Measurements from ENCODE around the gene AUTS2. TPM values are rescaled to one million over a fixed set of nuclear protein-coding genes. Genes with fewer than 3 reads are reported as not detected.

The AUTS2 gene
- total and polyA plus RNA-seq, 2 of the 8 experiments (the other 6 are each of a cell fraction or from before 2014, with no cell fraction given): 25.9 to 101 TPM

- Histone ChIP-seq H3K23me2 (ENCODE audit: low read depth, low read length) (no peaks in the 10 kb centered on the region; the same call in 1 of the 2 replicates), H4K20me1 (replicated peaks in 1 of 2; ENCODE audit: control insufficient read depth in 1 of 2, insufficient read depth in 2 of 2, low read length in 2 of 2) (peaks cover 24 to 38% of the 10 kb centered on the region in 2 experiments), H3K4me3 (ENCODE audit: extremely low read depth in 1 of 4, insufficient read depth in 2 of 4, low read depth in 3 of 4, low read length in 4 of 4) (no peak overlapping the region), H4K91ac (replicated peaks; ENCODE audit: insufficient read length, low read length) (no peak overlapping the region), H3K4me1 (replicated peaks in 1 of 4; ENCODE audit: control insufficient read depth in 3 of 4, insufficient read depth in 4 of 4, low read length in 3 of 4) (peaks cover 3 to 31% (median 9%) of the 10 kb centered on the region in 4 experiments), H3K79me2 (ENCODE audit: control insufficient read depth in 1 of 2, insufficient read depth in 2 of 2, low read length in 2 of 2) (peaks cover 16 to 99% of the 10 kb centered on the region in 2 experiments), H2BK12ac (ENCODE audit: low read depth, low read length) (no peak overlapping the region), H2AFZ (ENCODE audit: low read length) (no peak overlapping the region), H2BK120ac (replicated peaks; ENCODE audit: low read depth, low read length) (no peak overlapping the region), H3K9ac (replicated peaks in 1 of 4; ENCODE audit: extremely low read depth in 1 of 4, low read depth in 3 of 4, low read length in 3 of 4) (no peak overlapping the region), H3K4ac (replicated peaks; ENCODE audit: insufficient read length, low read depth, low read length) (no peak overlapping the region), H3K27me3 (replicated peaks in 1 of 4; ENCODE audit: control insufficient read depth in 3 of 4, extremely low read depth in 1 of 4, insufficient read depth in 3 of 4, low read length in 3 of 4) (no peaks in the 10 kb centered on the region), H3K14ac (ENCODE audit: insufficient read length) (no peak overlapping the region), H2BK5ac (ENCODE audit: low read depth, low read length) (no peak overlapping the region), H3K36me3 (ENCODE audit: control insufficient read depth in 2 of 4, insufficient read depth in 4 of 4, low read length in 3 of 4) (peaks cover 0 to 2% (median 0%) of the 10 kb centered on the region in 4 experiments; a peak in 1 of 8 replicates), H2AK5ac (ENCODE audit: low read depth, low read length) (no peak overlapping the region), H4K8ac (ENCODE audit: extremely low read depth, insufficient read depth, low read length) (no peak overlapping the region), H3K27ac (ENCODE audit: low read depth, low read length) (no peak overlapping the region), H3K79me1 (ENCODE audit: low read depth, low read length) (peaks cover 18% of the 10 kb centered on the region), H3K18ac (ENCODE audit: extremely low read depth, low read length) (no peak overlapping the region), H2BK15ac (ENCODE audit: low read length) (no peak overlapping the region), H3K23ac (ENCODE audit: insufficient read length) (no peak overlapping the region), H3K56ac (replicated peaks; ENCODE audit: insufficient read length, low read depth, low read length) (no peak overlapping the region), H2BK20ac (ENCODE audit: low read length) (no peak overlapping the region), H3K4me2 (ENCODE audit: insufficient read depth in 1 of 2, low read depth in 2 of 2, low read length in 2 of 2) (no peak overlapping the region), H4K5ac (ENCODE audit: insufficient read length, low read depth, low read length) (no peak overlapping the region), H3K9me3 (ENCODE audit: insufficient read depth in 2 of 2, low read depth in 1 of 2, low read length in 1 of 2) (no peaks in the 10 kb centered on the region)
- no peak for TF ChIP-seq TAF7 (optimal IDR thresholded peaks at IDR 0.05; ENCODE audit: borderline replicate concordance, low read depth, low read length)
- WGBS, 2 experiments (ENCODE audit: extremely low coverage in 1 of 2, insufficient coverage in 1 of 2, insufficient read length in 1 of 2, insufficient replicate concordance in 2 of 2, low coverage in 1 of 2, low lambda C conversion rate in 2 of 2, missing lambda C conversion rate in 1 of 2): 89% methylated on average over 5 of the region's 5 CpGs; no CpG with 5 or more reads in 1 of the 2 experiments
- DNase-seq (ENCODE audit: low read depth in 1 of 2, low spot score in 2 of 2) (no peak), FAIRE-seq (no peak)
- CTCF ChIA-PET (ENCODE audit: partially characterized antibody): interaction anchor here (2.2 kb wide), 1 partner anchor 24 kb away, joined by 6 read pairs; no protein-coding TSS in a partner anchor
- POLR2A ChIA-PET (ENCODE audit: partially characterized antibody): interaction anchor here (0.9 to 1.7 kb wide), 2 partner anchors 13 to 15 kb away, joined by 3 read pairs; no protein-coding TSS in a partner anchor
Measured at GRCh38 chr7:70741666-70742065, 1143.4 kb downstream of the AUTS2 start.
